Astrocyte (in vitro differentiated cells and primary cell): ENCODE measurements around the gene CTU1.
"Not testable (repeated sequence)": the region's sequence is repeated elsewhere in the genome, so short reads cannot be mapped to it uniquely, and the experiment has no call there.

Experiments used
- EZH2 ChIP-seq: IDR thresholded peaks from 2 replicates; pipeline ENCODE4 v1.6.1; 2012; ENCODE audit warnings: mild to moderate bottlenecking, low read length, inconsistent platforms; ENCODE audit not compliant: insufficient read depth
- TF ChIP-seq, protein P1 (sequence below): IDR thresholded peaks from 2 replicates; pipeline ENCODE4 v1.5.1; 2011; ENCODE audit warnings: low read depth, mild to moderate bottlenecking, inconsistent platforms, low read length, moderate library complexity; ENCODE audit not compliant: insufficient read depth

DNA sequence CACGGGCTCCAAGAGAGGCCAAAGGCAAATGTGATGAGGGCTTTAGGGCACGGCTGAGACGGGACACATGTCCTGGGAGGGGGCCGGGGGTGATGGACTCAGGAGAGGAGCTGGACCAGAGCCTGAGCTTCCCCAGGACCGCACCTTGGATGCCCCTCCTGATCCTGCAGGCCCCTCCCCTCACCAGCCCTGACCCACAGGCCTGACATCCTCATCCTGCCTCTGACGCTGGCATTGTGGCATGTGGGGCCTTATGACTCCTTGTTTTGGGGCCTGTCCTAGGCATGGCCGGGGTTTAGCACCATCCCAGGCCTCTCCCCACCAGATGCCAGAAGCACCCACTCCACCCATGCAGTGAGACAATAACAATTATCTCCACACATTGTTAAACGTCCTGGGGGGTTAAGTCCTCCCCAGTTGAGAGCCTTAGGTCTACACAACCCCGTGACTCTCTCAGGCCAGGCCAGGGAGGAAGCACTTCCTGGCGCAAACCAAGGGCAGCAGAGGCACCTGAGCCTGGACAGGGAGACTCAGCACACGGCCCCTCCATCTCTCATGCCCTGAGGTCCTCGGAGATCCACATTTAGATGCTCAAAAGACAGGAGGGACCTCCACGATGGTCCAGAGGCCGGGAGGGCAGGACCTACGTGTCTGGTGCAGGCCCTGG lies 34.7 kb upstream of the CTU1 start:
- TF ChIP-seq, protein P1, sequence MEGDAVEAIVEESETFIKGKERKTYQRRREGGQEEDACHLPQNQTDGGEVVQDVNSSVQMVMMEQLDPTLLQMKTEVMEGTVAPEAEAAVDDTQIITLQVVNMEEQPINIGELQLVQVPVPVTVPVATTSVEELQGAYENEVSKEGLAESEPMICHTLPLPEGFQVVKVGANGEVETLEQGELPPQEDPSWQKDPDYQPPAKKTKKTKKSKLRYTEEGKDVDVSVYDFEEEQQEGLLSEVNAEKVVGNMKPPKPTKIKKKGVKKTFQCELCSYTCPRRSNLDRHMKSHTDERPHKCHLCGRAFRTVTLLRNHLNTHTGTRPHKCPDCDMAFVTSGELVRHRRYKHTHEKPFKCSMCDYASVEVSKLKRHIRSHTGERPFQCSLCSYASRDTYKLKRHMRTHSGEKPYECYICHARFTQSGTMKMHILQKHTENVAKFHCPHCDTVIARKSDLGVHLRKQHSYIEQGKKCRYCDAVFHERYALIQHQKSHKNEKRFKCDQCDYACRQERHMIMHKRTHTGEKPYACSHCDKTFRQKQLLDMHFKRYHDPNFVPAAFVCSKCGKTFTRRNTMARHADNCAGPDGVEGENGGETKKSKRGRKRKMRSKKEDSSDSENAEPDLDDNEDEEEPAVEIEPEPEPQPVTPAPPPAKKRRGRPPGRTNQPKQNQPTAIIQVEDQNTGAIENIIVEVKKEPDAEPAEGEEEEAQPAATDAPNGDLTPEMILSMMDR = not testable (repeated sequence)
- not testable (repeated sequence) for TF ChIP-seq EZH2
